Spleen (tissue), 11 donors: ENCODE data around the gene ANXA7. TPM values are rescaled to one million over a fixed set of nuclear protein-coding genes. Genes with fewer than 3 reads are reported as not detected.
"Not testable (repeated sequence)": the region's sequence is repeated elsewhere in the genome, so short reads cannot be mapped to it uniquely, and the experiment has no call there.

Experiments used
- DNase-seq: peaks from one replicate; pipeline ENCODE4 v3.0.0-alpha.2; 2020
- H3K27ac ChIP-seq, 8 donors: fragments of 200-600 bp; sonication (generic) in 7 of 8; 1 replicate in 4 of 8; 2 replicates in 4 of 8; pipeline versions ENCODE4 v1.5.0 to v1.8.0; 2016 to 2021; ENCODE audit warnings: inconsistent platforms in 4 of 8, mild to moderate bottlenecking in 4 of 8, moderate library complexity in 1 of 8
- H3K27me3 ChIP-seq, 7 donors: fragments of 200-600 bp; sonication (generic) in 6 of 7; replicated peaks in 1 of 7; 1 replicate in 4 of 7; 2 replicates in 3 of 7; pipeline versions ENCODE4 v1.5.0 to v1.8.0; 2016 to 2021; ENCODE audit warnings: inconsistent platforms in 3 of 7, mild to moderate bottlenecking in 1 of 7
- H3K36me3 ChIP-seq, 6 donors: fragments of 200-600 bp; sonication (generic) in 5 of 6; 1 replicate in 4 of 6; 2 replicates in 2 of 6; pipeline versions ENCODE4 v1.5.0 to v1.8.0; 2016 to 2021; ENCODE audit warnings: inconsistent platforms in 2 of 6
- H3K4me1 ChIP-seq, 6 donors: fragments of 200-600 bp; sonication (generic) in 5 of 6; 1 replicate in 3 of 6; 2 replicates in 3 of 6; pipeline versions ENCODE4 v1.5.0 to v1.8.0; 2016 to 2021; ENCODE audit warnings: inconsistent platforms in 3 of 6
- H3K4me3 ChIP-seq, 8 donors: fragments of 200-600 bp; sonication (generic) in 7 of 8; 1 replicate in 4 of 8; 2 replicates in 4 of 8; pipeline versions ENCODE4 v1.5.0 to v1.8.0; 2016 to 2021; ENCODE audit warnings: inconsistent platforms in 4 of 8, mild to moderate bottlenecking in 4 of 8, moderate library complexity in 2 of 8
- H3K9me3 ChIP-seq, 8 donors: fragments of 200-600 bp; sonication (generic) in 7 of 8; 1 replicate in 4 of 8; 2 replicates in 4 of 8; pipeline versions ENCODE4 v1.5.0 to v1.8.0; 2016 to 2021; ENCODE audit warnings: inconsistent platforms in 4 of 8
- POLR2A ChIP-seq, 3 donors: fragments of 450-650 bp; IDR thresholded peaks; one replicate each; pipeline ENCODE4 v1.5.1; 2017; ENCODE audit warnings: antibody characterized with exemption in 3 of 3, mild to moderate bottlenecking in 1 of 3
- POLR2AphosphoS5 ChIP-seq, 3 donors: sonication (generic); formaldehyde crosslinking; IDR thresholded peaks; one replicate each; pipeline ENCODE4 v1.5.1; 2017; ENCODE audit warnings: antibody characterized with exemption in 3 of 3
- WGBS, 5 donors: extraction: QIAGEN DNeasy Blood & Tissue Kit in 3 of 5; methylation state at CpG; one replicate each; pipeline versions ENCODE4 v1.1.5 to v1.1.7; 2013 to 2018; 5-methylcytosine and 5-hydroxymethylcytosine counted together
- intact Hi-C: fragments of 100-400 bp; cut with DNase I; formaldehyde crosslinking; loops from one replicate; pipeline ENCODE4 v1.15.0; 2023; ENCODE audit warnings: low total_unique reads
- polyA plus RNA-seq, 3 donors: library from polyadenylated mRNA; stranded (reverse); fragments of 200-250 nt; gene quantifications; one replicate each; pipeline ENCODE4 v1.2.1, GENCODE V29; 2013
- small RNA-seq, 4 donors: library from RNA; depleted of rRNA; stranded (forward); fragments of <200 nt; gene quantifications; one replicate each; pipeline ENCODE3, GENCODE V24; 2016
- total RNA-seq, 7 donors: library from RNA; depleted of rRNA in 3 of 7; stranded (reverse); fragments of >200 nt in 3 of 7; fragmentation: NEBNext Ultra II Directional in 4 of 7; extraction: Animal tissue kit (Norgen Biotek cat#: 25700) in 4 of 7; gene quantifications; one replicate each; pipeline versions ENCODE4 v1.1.0 to v1.2.1, GENCODE V29; 2016 to 2021
- TF ChIP-seq, protein P1 (sequence below), 11 experiments: fragments of 200-600 bp in 7 of 11; fragments of 450-650 bp in 4 of 11; sonication (generic) in 4 of 11; IDR thresholded peaks in 8 of 11; conservative IDR thresholded peaks in 3 of 11; 1 replicate in 7 of 11; 2 replicates in 4 of 11; pipeline versions ENCODE4 v1.4.0 to v1.8.0; 2016 to 2021; ENCODE audit warnings: antibody characterized with exemption in 11 of 11, inconsistent platforms in 4 of 11, mild to moderate bottlenecking in 1 of 11
- donor health status: healthy with polysubstance abuse.
- donor health status: DM: no; HTN: no; CAD: no; lungs with moderate emphysema.
- donor health status: DM: no; HTN: no; CAD: no.
- donor health status: Bipolar disorder and iron deficiency.
- donor health status: healthy.
- donor health status: DM: no; HTN: no; CAD: no.
- donor health status: DM: yes; HTN: yes; CAD: no.

The ANXA7 gene
- total and polyA plus RNA-seq, 10 donors = 40.1 to 118 (median 93.8) TPM

DNA sequence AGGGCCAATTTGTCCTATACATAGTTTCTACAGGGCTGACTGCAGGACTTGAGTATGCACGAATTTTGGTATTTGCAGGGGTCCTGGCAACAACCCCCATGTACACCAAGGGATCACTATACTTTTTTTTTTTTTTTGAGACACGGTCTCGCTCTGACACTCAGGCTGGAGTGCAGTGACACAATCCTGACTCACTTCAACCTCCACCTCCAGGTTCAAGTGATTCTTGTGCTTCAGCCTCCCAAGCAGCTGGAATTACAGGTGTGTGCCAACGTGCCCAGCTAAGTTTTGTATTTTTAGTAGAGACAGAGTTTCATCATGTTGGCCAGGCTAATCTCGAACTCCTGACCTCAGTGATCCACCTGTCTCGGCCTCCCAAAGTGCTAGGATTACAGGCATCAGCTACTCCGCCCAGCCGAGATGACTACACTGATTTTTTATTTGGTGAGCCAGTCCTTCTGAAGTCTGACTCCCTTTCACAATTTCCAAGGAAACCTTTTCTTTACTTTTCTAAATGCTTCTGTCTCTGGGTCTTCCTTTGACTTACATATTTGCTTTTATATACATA lies 75.0 kb downstream of the ANXA7 start:
- Histone ChIP-seq H3K27me3 (no peaks in the 10 kb centered on the region), H3K4me1 (no peaks in the 10 kb centered on the region), H3K4me3 (no peak overlapping the region), H3K36me3 (peaks cover 0 to 10% (median 3%) of the 10 kb centered on the region in 6 donors), H3K9me3 (no peaks in the 10 kb centered on the region), H3K27ac (no peak overlapping the region)
- DNase-seq = no peak
- intact Hi-C loops = no loop called here
- WGBS, 5 donors = 82 to 94% (median 85%) methylated on average over 8 of the region's 8 CpGs
- TF ChIP-seq, protein P1, sequence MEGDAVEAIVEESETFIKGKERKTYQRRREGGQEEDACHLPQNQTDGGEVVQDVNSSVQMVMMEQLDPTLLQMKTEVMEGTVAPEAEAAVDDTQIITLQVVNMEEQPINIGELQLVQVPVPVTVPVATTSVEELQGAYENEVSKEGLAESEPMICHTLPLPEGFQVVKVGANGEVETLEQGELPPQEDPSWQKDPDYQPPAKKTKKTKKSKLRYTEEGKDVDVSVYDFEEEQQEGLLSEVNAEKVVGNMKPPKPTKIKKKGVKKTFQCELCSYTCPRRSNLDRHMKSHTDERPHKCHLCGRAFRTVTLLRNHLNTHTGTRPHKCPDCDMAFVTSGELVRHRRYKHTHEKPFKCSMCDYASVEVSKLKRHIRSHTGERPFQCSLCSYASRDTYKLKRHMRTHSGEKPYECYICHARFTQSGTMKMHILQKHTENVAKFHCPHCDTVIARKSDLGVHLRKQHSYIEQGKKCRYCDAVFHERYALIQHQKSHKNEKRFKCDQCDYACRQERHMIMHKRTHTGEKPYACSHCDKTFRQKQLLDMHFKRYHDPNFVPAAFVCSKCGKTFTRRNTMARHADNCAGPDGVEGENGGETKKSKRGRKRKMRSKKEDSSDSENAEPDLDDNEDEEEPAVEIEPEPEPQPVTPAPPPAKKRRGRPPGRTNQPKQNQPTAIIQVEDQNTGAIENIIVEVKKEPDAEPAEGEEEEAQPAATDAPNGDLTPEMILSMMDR (IDR thresholded peaks at IDR 0.05 in 8 of 11, conservative IDR thresholded peaks at IDR 0.05 in 3 of 11) = no peak
- TF ChIP-seq POLR2AphosphoS5 (IDR thresholded peaks at IDR 0.05) = no peak
- no peak for TF ChIP-seq POLR2A (IDR thresholded peaks at IDR 0.05)

DNA sequence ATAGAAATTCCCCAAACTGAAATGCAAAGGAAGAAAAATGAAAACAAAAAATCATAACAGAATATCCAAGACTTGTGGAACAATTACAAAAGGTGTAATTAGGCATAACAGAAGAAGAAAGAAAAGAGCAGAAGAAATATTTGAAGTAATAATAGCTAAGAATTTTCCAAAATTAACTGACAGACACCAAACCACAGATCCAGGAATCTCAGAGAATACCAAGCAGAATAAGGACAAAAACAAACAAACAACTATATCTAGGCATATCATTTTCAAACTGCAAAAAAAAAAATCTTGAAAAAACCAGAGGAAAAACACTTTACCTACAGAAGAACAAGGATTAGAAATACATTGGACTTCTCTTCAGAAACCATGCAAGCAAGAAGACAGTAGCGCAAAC lies 80.7 kb downstream of the ANXA7 start:
- intact Hi-C loops = no loop called here
- 93 to 100% (median 97%) methylated on average over 1 of the region's 1 CpG for WGBS, 5 donors
- no peaks in the 10 kb centered on the region for H3K27me3 ChIP-seq
- no peaks in the 10 kb centered on the region for H3K36me3 ChIP-seq
- no peaks in the 10 kb centered on the region for H3K4me1 ChIP-seq
- DNase-seq = no peak
- H3K27ac ChIP-seq = no peak overlapping the region
- TF ChIP-seq POLR2A (IDR thresholded peaks at IDR 0.05) = no peak
- no peak for TF ChIP-seq POLR2AphosphoS5 (IDR thresholded peaks at IDR 0.05)
- TF ChIP-seq, protein P1 (IDR thresholded peaks at IDR 0.05 in 8 of 11, conservative IDR thresholded peaks at IDR 0.05 in 3 of 11) = no peak
- H3K4me3 ChIP-seq = no peak overlapping the region
- H3K9me3 ChIP-seq = no peaks in the 10 kb centered on the region

DNA sequence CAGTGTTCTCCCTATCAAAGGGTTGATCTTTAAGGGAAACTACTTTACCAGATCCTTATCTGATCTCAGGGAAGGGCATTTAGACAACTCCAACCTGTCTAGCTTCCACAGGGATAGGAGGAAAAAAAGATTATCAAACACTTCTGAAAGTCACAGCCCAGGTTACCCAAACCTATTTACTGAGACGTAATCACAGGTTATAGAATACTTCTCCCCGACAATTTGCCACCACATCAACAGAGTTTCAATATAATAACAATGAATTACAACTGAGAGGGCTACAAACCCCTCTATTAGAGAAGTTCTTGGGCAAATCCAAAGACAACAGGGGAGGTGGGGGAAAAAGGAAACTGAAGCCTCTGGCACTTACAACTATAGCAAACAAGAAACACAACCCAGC lies 81.5 kb downstream of the ANXA7 start:
- no peak for DNase-seq
- Histone ChIP-seq H3K27ac (no peak overlapping the region), H3K4me1 (no peaks in the 10 kb centered on the region), H3K36me3 (no peaks in the 10 kb centered on the region), H3K9me3 (no peaks in the 10 kb centered on the region), H3K4me3 (no peak overlapping the region), H3K27me3 (no peaks in the 10 kb centered on the region)
- intact Hi-C loops = no loop called here
- WGBS, 5 donors = 76 to 91% (median 89%) methylated on average over 2 of the region's 2 CpGs
- TF ChIP-seq, protein P1 (IDR thresholded peaks at IDR 0.05 in 8 of 11, conservative IDR thresholded peaks at IDR 0.05 in 3 of 11) = no peak
- TF ChIP-seq POLR2A (IDR thresholded peaks at IDR 0.05) (no peak), POLR2AphosphoS5 (IDR thresholded peaks at IDR 0.05) (no peak)

DNA sequence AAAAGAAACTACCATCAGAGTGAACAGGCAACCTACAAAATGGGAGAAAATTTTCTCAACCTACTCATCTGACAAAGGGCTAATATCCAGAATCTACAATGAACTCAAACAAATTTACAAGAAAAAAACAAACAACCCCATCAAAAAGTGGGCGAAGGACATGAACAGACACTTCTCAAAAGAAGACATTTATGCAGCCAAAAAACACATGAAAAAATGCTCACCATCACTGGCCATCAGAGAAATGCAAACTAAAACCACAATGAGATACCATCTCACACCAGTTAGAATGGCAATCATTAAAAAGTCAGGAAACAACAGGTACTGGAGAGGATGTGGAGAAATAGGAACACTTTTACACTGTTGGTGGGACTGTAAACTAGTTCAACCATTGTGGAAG lies 85.3 kb downstream of the ANXA7 start:
- intact Hi-C loops, H3K4me1 ChIP-seq, H3K27me3 ChIP-seq, H3K27ac ChIP-seq, H3K4me3 ChIP-seq, H3K36me3 ChIP-seq, DNase-seq, H3K9me3 ChIP-seq: not testable (repeated sequence)
- WGBS, 5 donors = no CpG with 5 or more reads among the region's 1 CpG

DNA sequence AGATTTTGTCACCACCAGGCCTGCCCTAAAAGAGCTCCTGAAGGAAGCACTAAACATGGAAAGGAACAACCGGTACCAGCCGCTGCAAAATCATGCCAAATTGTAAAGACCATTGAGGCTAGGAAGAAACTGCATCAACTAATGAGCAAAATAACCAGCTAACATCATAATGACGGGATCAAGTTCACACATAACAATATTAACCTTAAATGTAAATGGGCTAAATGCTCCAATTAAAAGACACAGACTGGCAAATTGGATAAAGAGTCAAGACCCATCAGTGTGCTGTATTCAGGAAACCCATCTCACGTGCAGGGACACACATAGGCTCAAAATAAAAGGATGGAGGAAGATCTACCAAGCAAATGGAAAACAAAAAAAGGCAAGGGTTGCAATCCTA lies 88.6 kb downstream of the ANXA7 start:
- H3K4me1 ChIP-seq, H3K27ac ChIP-seq, H3K27me3 ChIP-seq, H3K36me3 ChIP-seq, H3K4me3 ChIP-seq, intact Hi-C loops, DNase-seq, H3K9me3 ChIP-seq: not testable (repeated sequence)
- 72 to 87% (median 85%) methylated on average over 1 to 4 of the region's 4 CpGs for WGBS, 5 donors

Small RNAs within 50 kb of the gene (small RNA-seq; reads per million reads assigned to genes)
- gene RF00019 = 0 reads per million in 4 donors

Other genes with a start within 250 kb of the ANXA7 start
- 10 to 100 TPM; 24.9 to 37.8 (median 32.1) TPM for gene ECD, start 246.1 kb downstream of the ANXA7 start, total RNA-seq
- 1 to 10 TPM; 7.3 to 9.8 (median 9.2) TPM for gene ECD, start 246.1 kb downstream of the ANXA7 start, polyA plus RNA-seq
- gene FAM149B1, start 245.9 kb downstream of the ANXA7 start, total RNA-seq = 10 to 100 TPM; 13.5 to 24.5 (median 18.6) TPM
- gene FAM149B1, start 245.9 kb downstream of the ANXA7 start, polyA plus RNA-seq = 10 to 100 TPM; 11.9 to 13.4 (median 13.3) TPM
- 10 to 100 TPM; 13.3 to 34.8 (median 21.7) TPM for gene DNAJC9, start 166.8 kb downstream of the ANXA7 start, total RNA-seq
- 10 to 100 TPM; 12.1 to 21.1 (median 17.2) TPM for gene DNAJC9, start 166.8 kb downstream of the ANXA7 start, polyA plus RNA-seq
- gene MRPS16, start 161.4 kb downstream of the ANXA7 start, total RNA-seq = 10 to 100 TPM; 33.2 to 63.2 (median 57.2) TPM
- 10 to 100 TPM; 49.8 to 74.6 (median 64.6) TPM for gene MRPS16, start 161.4 kb downstream of the ANXA7 start, polyA plus RNA-seq
- 1 to 10 TPM; 1.3 to 5.0 (median 2.9) TPM for gene CFAP70, start 55.2 kb downstream of the ANXA7 start, total RNA-seq
- 1 to 10 TPM; 2.3 to 5.7 (median 3.1) TPM for gene CFAP70, start 55.2 kb downstream of the ANXA7 start, polyA plus RNA-seq
- gene MSS51, start 19.5 kb upstream of the ANXA7 start, total RNA-seq = 1 to 10 TPM; 2.8 to 7.1 (median 4.1) TPM
- gene MSS51, start 19.5 kb upstream of the ANXA7 start, polyA plus RNA-seq = 1 to 10 TPM; 2.6 to 5.3 (median 3.2) TPM
- gene PPP3CB, start 82.0 kb upstream of the ANXA7 start, total RNA-seq = 10 to 100 TPM; 37.2 to 61.2 (median 43.2) TPM
- 10 to 100 TPM; 25.5 to 29.9 (median 27.4) TPM for gene PPP3CB, start 82.0 kb upstream of the ANXA7 start, polyA plus RNA-seq
- gene USP54, start 177.3 kb upstream of the ANXA7 start, total RNA-seq = 10 to 100 TPM in 4 of 7 donors, 1 to 10 TPM in 3; 5.6 to 16.8 (median 10.6) TPM
- 1 to 10 TPM; 1.1 to 2.0 (median 1.7) TPM for gene USP54, start 177.3 kb upstream of the ANXA7 start, polyA plus RNA-seq
- gene MYOZ1, start 227.4 kb upstream of the ANXA7 start, total RNA-seq = 1 to 10 TPM in 2 of 7 donors, under 1 TPM in 3, not detected in 2; 0.54 to 2.1 (median 0.94) TPM
- gene MYOZ1, start 227.4 kb upstream of the ANXA7 start, polyA plus RNA-seq = under 1 TPM; 0.26 to 0.48 (median 0.32) TPM
- gene SYNPO2L, start 242.0 kb upstream of the ANXA7 start, total RNA-seq = under 1 TPM in 2 of 7 donors, not detected in 5; 0.19 to 0.23 TPM
- gene SYNPO2L, start 242.0 kb upstream of the ANXA7 start, polyA plus RNA-seq = under 1 TPM; 0.02 to 0.06 (median 0.04) TPM